HG02759 (cell line): ENCODE data around the gene METTL23.
"Not testable (repeated sequence)": the region's sequence is repeated elsewhere in the genome, so short reads cannot be mapped to it uniquely, and the experiment has no call there.

Source experiments
- ATAC-seq: cut with Tn5 transposase; IDR thresholded peaks from one replicate; pipeline ENCODE4 v1.9.1; 2021; ENCODE audit warnings: mild to moderate bottlenecking, moderate library complexity; ENCODE audit not compliant: unreplicated experiment

The METTL23 gene

GRCh38 chr17:76713765-76714164 is 12.9 kb upstream of the METTL23 start:
- ATAC-seq = no peak

GRCh38 chr17:76714336-76714735 is 12.3 kb upstream of the METTL23 start:
- ATAC-seq = no peak

GRCh38 chr17:76714822-76715495 is 11.7 kb upstream of the METTL23 start:
- ATAC-seq = no peak

GRCh38 chr17:76715496-76715830 is 11.2 kb upstream of the METTL23 start:
- ATAC-seq = no peak

GRCh38 chr17:76716146-76716838 is 10.3 kb upstream of the METTL23 start:
- no peak for ATAC-seq

- no peak for ATAC-seq
These were observed 9.8 kb upstream of the METTL23 start for GRCh38 chr17:76716839-76717215.

GRCh38 chr17:76718516-76718915 is 8.1 kb upstream of the METTL23 start:
- no peak for ATAC-seq

GRCh38 chr17:76720211-76720610 is 6.4 kb upstream of the METTL23 start:
- ATAC-seq = no peak

- no peak for ATAC-seq
These were observed 5.7 kb upstream of the METTL23 start for GRCh38 chr17:76720941-76721340.

GRCh38 chr17:76721463-76721862 is 5.2 kb upstream of the METTL23 start:
- no peak for ATAC-seq

- no peak for ATAC-seq
These were observed 4.4 kb upstream of the METTL23 start for GRCh38 chr17:76722279-76722678.

- not testable (repeated sequence) for ATAC-seq
These were observed 3.7 kb upstream of the METTL23 start for GRCh38 chr17:76722977-76723376.

GRCh38 chr17:76723812-76724211 is 2.8 kb upstream of the METTL23 start:
- ATAC-seq = no peak

- peak; percentile 20 for ATAC-seq
These were observed 934 bp upstream of the METTL23 start for GRCh38 chr17:76725580-76726230.

GRCh38 chr17:76726231-76726775 is 336 bp upstream of the METTL23 start, which contains the start of gene JMJD6:
Gene JMJD6 (minus strand): TSS chr17:76726606. CDS start chr17:76726475, 131 bp downstream.
- peak; percentile 80 for ATAC-seq

- no peak for ATAC-seq
These were observed 1.3 kb downstream of the METTL23 start for GRCh38 chr17:76727745-76728456.

GRCh38 chr17:76731800-76732733 is 5.4 kb downstream of the METTL23 start:
- not testable (repeated sequence) for ATAC-seq

- no peak for ATAC-seq
These were observed 6.3 kb downstream of the METTL23 start for GRCh38 chr17:76732734-76733617.

GRCh38 chr17:76733618-76733957 is 6.9 kb downstream of the METTL23 start:
- ATAC-seq = no peak
